HG03039 (cell line): Measurements from ENCODE around the gene CRYL1.

Experiments
- ATAC-seq: cut with Tn5 transposase; IDR thresholded peaks from one replicate; pipeline ENCODE4 v1.9.1; 2021; ENCODE audit warnings: mild to moderate bottlenecking, moderate library complexity; ENCODE audit not compliant: unreplicated experiment

The CRYL1 gene

DNA sequence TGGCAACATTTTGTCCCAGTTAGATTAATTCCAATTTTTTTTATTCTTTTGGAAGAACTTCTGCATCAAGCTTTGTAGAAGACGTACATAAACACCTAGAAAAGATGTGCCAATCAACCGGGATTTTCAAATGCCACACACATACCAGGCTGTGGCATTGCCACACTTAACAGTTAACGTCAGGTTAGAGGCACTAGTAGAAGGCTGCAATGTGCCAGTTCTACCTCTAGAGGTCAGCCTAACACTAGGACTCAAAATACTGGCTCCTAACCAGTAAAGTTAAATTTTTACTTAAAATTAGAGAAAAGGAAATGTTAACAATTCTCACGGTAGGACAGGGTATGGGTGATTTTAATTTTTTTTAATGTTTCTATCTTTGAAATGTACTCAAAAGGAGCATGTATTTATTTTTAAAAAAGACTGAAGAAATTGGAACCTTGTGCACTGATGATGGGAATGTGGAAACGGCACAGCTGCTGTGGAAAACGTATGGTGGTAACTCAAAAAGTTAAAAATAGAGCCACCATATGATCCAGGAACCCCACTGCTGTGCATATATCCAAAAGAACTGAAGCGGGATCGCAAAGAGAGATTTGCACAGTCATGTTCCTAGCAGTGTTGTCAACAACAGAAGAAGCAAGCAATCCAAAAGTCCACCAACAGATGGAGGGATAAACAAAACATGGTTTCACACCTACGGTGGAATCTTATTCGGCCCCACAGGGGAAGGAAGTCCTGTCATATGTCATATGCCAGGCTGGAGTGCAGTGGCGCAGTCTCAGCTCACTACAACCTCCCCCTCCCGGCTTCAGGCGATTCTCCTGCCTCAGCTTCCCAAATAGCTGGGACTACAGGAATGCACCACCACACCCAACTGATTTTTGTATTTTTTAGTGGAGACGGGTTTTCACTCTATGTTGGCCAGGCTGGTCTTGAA, 30.3 kb downstream of the CRYL1 start:
- peak; percentile 50 for ATAC-seq

DNA sequence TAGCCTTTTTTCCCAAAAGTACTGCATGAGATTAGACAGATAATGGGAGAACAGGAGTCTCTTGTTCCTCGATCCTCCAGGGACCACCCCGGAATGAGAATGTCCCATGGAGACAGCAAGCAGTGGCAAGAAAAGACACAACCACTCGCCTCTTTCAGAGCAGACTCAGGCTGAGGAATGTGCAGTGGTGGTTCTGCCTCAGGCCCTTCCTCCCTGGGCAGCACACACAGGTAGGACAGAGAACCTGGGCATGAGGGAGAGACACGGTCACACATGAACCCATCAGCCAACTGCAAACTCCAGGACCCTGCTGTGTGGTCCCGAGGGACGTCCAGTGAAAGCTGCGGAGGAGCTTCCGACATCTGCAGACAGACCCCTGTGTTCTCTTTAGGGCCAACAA, 31.0 kb downstream of the CRYL1 start:
- no peak for ATAC-seq

DNA sequence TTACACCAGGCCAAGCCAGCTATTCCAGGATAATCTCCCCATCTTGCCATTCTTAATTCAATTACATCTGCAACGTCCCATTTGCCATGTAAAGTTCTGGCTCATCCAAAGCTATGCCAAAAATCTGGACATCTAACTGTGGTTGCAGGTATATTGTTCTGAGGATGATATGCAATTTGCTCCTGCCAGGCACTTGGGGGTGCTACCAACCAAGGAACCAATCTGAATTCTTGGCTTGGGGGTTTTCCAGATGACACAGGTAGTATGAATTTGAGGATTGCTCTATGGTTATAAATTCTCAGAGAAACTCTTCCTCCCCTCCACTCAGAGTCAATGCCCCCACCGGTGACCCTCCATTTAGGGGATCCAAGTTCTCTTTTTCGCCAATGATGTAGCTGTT, 33.0 kb downstream of the CRYL1 start:
- no peak for ATAC-seq

DNA sequence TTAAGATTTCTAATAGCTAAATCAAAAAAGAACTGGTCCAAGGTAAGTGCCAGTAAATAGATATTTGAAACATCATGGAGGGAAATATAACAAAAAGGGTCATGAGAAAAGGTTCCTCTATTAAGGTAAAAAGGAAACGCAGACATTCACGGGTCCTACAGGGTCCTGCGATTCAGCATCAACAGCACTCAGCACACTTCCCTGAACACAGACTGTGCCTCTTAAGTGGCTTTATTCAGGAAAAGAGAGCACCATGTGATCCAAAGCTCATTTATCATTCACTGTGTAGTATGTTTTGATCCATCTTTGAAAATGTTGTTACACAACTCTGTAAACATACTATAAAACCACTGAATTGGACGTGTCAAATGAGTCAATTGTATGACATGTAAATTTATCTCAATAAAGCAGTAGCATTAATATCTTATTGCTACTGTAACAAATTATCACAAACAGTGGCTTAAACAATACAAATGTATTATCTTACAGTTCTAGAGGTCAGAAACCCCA, 33.7 kb downstream of the CRYL1 start:
- ATAC-seq = no peak

DNA sequence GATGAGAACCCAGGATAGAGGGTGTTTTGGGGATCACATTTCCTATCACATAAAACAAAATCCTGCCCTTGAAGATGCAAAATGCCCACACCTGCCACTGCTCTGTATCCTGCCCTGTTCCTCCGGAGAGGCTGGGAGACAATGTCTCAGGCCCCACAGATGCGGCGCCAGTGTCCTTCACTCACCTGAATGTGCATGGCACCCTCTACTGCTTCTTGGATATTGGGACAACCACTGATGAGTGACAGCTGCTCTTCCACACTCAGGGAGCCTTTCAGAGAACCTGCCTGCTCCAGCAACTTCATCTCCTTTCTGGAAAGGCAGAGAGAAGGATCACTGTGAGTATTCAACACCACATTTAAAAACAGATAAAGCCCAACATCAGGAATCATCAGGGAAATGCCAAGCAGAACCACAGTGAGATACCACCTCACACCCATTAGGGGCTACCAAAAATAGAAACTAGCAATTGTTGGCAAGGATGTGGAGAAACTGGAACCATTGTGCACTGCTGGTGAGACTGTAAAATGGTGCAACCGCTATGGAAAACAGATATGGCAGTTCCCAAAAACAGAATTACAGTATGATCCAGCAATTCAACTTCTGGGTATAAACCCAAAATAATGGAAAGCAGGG, 36.4 kb downstream of the CRYL1 start:
- ATAC-seq = no peak

DNA sequence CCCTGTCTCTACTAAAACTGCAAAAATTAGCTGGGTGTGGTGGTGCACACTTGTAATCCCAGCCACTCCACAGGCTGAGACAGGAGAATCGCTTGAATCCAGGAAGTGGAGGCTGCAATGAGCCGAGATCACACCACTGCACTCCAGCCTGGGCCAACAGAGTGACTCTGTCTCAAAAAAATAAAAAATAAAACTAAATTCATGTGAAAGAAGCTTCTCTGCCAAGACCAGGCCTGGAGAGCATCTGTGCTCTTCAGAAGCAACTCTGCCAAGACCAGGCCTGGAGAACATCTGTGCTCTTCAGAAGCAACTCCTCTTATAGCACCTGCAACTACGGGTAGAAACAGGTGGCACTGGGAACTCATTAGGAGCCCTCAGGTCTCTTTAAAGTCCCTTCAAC, 37.7 kb downstream of the CRYL1 start:
- no peak for ATAC-seq

DNA sequence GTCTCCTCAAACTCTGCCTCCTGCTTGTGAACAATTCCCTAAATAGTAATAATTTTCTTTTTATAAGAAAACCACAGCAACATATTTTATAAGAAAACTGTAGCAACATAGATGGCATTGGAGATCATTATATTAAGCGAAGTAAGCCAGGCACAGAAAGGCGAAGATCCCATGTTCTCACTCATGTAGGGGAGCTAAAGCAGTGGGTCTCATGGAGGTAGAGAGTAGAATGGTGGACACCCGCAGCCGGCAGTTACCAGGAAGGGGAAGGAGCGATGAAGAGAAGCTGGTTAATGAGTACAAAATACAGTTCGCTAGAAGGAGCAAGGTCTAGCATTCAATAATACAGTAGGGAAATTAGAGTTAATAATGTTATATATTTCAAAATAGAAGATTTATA, 42.9 kb downstream of the CRYL1 start:
- ATAC-seq = no peak

DNA sequence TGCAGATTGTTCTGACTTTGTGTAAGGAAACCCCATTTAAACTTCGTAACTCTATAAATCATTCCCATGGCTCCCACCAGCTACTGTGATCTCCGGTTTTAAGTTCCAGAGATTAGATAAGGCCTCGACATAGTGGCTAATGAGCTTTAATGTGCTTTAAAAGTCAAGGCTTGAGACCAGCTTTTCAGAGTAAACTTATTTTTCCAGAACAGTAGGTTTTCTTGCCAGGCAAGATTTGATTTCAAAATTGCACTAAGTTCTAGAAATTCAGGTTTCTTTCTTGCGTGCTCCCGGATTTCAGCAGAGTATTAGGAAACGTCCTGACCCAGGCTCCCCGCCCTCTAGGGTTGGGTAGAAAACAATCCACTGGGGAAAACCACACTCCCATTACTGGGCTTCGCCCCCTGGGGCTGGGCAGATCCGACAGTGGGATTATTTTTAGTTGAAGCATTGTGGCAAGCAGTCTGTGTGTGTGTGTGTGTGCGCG, 43.3 kb downstream of the CRYL1 start:
- ATAC-seq = no peak

DNA sequence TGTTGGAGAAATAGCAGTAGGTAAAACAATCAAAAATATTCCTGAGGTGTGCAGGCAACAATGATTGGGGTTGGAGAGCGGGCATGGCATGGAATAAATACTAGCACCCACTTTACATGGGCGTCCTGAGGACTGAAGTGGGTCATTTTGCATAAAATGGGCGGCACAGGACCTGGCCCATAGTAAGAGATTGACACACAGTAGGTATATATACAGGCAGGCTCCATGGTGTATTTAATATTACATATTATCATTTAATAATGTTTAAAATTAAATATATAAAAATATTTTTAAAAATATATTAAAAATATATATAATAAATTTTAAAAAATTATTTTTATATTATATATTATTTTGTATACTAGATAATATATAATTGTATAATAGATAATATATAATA, 48.3 kb downstream of the CRYL1 start:
- ATAC-seq = no peak

DNA sequence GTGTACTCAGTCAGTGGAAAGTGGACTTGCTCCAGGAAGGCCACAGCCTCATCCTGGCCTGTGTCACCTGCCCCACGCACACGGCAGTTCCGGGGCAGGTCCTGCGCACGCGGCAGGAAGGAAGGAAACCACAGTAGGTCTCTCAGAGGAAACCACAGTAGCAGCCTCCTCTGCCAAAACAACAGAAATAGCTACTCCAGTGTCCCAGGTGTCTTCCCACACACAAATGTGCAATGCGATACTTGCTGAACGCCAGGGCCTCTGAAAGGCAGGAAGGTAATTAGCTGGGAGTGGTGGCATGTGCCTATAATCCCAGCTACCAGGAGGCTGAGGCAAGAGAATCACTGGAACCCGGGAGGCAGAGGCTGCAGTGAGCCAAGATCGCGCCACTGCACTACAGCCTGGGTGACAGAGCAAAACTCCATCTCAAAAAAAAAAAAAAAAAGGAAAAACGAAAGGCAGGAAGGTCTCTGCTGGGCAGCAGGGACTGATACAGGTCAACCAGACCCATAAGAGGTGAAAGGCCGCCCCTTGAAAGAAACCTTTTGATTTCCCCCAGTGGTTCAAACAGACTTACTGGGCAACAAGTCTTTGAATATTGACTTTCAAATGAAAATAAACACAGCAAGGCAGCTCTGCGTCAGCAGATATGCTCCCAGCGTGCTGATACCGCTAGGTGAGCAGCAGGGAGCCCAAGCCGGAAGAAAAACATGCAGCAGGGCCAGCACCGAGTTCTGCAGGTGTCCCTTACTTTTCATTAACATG, 49.5 kb downstream of the CRYL1 start:
- ATAC-seq = peak; percentile 90

DNA sequence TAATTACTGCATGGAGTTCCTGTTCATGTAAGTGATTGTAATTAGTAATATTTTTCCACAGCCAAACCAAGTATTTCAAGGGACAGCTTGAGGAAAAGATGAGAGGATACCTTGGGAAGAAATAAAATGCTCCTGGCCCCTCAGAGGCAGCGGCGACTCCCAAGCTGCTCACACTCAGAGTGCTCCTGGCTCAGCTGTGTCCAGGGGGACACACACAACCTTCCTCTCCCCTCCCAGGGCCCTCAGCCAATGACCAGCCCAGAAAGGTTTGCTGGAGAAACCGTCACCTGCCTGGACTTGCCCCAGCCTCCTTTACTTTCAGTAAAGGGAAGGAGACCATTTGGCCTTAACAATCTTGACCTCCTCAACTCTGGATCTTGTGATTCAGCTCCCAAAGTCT, 51.1 kb downstream of the CRYL1 start:
- ATAC-seq = no peak

DNA sequence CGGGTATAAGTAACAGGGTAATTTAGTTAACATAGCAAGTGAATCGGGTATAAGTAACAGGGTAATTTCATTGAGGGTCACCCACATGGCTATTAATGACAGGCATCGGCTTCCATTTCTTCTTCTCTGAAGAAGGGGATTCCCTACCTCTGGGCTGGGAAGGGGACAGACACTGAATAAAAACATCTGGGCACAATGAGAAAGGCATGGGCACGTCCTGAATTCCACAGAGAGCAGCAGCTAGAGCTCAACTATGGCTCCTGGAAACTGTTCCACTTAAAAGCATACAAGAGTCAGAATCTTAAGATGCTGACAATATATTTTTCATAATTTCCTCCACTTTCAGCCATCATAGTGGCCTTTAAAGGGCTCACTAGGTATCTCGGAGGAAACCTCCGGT, 51.8 kb downstream of the CRYL1 start:
- no peak for ATAC-seq

DNA sequence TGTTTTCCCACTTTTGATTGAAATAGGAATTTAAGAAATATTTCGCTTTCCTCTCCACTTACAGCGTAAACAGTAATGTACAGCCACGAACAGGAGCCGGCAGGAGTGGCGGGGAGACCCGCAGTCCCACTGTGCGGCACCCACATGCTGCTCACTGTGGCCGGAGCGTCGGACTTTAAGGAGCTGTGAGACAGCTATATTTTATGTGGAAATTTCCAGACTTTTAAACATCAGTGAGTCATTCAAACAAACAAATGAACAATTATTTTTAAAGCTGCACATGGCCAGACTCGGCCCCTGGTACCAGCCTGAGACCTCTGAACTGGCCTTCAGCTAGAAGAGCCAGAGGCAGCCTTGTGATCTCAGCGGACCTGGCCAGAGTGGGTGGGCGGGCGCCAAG, 52.5 kb downstream of the CRYL1 start:
- ATAC-seq = no peak

DNA sequence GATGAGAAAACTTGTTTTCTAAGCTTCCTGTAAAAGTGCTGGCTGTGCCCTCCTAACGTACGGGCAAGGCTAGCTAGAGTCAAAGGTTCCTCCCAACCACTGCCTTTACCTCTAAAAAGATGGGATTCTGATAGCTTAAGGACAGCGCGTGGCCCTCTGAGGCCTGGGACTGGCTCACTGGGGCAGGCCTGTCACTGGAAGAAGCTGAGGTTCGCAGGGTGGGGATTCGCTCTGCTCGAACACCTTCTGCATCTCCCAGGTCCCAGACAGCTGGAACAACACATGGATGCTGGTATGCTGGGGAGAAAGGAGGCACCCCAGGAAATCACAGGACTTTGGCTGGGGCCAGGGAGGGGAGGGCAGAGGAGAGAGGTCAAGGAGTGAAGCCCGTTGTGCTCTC, 53.1 kb downstream of the CRYL1 start:
- no peak for ATAC-seq

DNA sequence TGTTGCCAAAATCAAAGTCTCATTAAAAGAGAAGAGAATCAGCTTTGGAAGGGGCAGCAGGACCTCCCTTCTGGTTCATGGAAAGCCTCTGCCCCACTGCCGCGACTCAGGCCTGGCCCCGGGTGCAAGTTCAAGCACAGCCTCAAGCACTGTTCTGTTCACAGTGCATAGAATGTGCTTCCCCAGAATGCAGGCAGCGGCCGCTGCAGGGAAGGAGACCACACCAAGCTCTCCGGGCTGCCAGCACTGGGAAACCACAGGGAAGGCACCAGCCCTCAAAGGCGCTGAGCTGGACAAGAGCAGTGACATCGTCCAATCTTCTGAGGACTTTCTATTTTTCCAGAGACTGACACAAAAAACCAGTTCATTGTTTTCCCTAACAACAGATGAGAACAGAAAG, 55.5 kb downstream of the CRYL1 start:
- ATAC-seq = no peak

DNA sequence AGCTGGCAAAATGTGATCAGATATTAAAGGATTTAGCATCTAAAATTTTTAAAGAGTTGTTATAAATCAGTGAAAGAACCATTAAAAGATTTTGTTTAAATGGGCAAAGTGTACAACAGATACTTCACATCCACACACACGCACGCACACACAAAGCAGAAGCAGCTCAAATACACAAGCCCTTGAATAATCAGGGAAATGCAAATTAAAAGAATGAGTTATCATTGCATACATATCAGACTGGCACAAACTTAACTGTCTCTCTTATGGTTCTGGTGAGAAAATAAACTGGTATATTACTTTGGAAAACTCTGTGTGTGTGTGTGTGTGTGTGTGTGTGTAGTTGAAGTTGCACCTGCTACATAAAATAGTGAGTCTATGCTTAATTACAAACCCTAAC, 59.3 kb downstream of the CRYL1 start:
- ATAC-seq = no peak

DNA sequence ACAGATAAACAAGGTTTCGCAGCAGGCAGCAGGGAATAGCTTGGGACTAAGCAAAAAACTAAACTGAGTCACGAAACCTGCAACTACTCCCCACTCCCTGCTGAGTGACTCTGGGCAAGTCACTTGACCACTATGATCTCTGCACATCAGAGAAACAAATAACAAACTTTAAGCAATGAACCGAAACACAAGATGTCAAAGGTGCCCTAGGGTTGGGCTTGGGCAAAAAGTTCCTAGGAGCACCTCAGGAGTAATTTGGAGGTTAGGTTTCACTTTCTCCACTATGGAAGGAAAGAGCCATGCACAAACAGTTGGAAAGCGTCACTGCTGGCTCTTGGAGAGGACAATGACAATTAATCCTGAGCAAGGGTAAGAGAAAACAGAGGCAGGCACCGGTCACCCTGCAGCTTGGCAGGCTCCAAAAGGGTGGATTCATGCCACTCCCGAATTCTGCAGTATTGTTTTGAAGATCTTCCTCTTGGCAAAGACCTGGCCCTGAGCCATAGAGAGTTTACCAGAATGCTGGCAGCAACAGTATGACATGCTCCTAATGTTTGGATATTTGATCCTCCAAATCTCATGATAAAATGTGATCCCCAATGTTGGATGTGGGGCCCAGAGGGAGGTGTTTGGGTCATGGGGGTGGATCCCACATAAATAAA, 60.3 kb downstream of the CRYL1 start:
- ATAC-seq = no peak

DNA sequence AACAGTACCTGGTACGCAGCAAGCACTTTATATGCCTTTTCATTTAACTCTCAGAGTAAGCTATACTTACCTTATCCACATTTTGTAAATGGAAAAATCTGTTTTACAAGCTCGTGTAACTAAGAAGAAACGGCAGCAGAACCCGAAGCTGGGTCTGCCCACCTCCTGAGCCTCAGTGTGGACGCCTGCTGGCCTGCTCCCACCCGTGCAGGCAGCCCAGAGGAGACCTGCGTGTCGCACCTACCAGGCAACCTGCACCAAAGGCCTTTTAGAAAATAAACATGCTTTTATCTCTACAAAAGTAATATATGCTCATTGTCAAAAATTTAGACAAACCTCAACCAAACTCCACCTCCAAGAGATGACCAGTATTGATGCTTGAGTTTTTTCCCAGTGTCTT, 62.7 kb downstream of the CRYL1 start:
- no peak for ATAC-seq

DNA sequence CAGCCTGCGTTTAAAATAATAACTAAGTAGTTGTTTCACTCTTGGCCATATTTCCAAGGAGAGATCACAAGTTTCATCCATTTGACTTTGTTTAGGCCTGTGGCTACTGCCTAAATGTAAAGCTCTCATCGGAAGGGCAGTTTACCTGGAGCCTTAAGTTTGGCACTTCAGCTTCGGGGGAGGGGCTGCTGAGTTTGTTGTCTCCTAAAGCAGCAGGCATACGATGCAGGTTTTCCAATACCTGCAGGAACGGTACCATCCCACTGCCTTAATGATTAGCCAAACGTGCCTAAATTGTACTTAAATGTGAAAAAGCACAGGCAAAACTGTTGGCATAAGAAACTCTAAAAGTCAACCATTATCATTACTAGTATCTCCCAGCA, 63.1 kb downstream of the CRYL1 start:
- ATAC-seq = no peak

DNA sequence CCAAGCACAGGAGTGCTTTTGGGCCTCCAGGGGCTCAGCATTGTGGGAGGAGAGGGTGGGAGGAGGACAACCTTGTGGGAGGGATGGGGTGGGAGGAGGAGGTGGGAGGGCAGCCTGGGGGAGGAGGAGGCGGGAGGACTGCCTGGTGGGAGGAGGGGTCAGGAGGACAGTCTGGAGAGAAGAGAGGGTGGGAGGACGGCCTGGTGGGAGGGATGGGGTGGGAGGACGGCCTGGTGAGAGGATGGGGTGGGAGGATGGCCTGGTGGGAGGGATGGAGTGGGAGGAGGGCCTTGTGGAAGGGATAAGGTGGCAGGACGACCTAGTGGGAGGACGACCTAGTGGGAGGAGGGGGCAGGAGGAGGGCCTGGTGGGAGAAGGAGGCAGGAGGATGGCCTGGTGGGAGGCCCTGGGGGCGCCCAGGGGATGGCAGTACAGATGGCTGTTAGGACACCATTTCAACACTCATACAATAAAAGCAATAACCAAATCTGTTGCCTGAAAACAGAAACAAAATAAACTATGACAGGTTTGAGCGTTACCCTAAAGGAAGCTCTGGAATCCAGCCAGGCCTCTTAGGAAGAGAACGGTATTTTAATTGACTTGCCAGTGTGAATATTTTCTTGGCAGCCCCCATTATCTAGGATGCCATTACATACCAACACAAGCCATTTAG, 63.7 kb downstream of the CRYL1 start:
- no peak for ATAC-seq
